HepG2 (cell line): ENCODE results near the gene TGM1. TPM values are rescaled to one million over a fixed set of nuclear protein-coding genes. Genes with fewer than 3 reads are reported as not detected.
A peak's percentile ranks its signal among the peaks of the same experiment; 100 is the strongest.

Source experiments
- CBX2 ChIP-seq, 2 experiments: fragments of 200-600 bp in 1 of 2; sonication (generic); formaldehyde crosslinking in 1 of 2; IDR thresholded peaks; 2 replicates each; pipeline versions ENCODE4 v1.7.0 to v1.8.1; 2018 to 2022; ENCODE audit warnings: low read depth in 2 of 2, low read length in 1 of 2, mild to moderate bottlenecking in 1 of 2, missing genetic modification reagents in 1 of 2
- E2F5 ChIP-seq: sonication (generic); formaldehyde crosslinking; conservative IDR thresholded peaks from 2 replicates; pipeline ENCODE4 v1.4.0; 2020; ENCODE audit warnings: missing genetic modification reagents
- GMEB2 ChIP-seq: IDR thresholded peaks from 2 replicates; pipeline ENCODE4 v1.6.1; 2016; ENCODE audit warnings: missing biosample characterization, missing genetic modification reagents, low read depth
- HNF4G ChIP-seq, 2 experiments: sonication (generic) in 1 of 2; formaldehyde crosslinking in 1 of 2; IDR thresholded peaks; 2 replicates each; pipeline versions ENCODE4 v1.4.0 to v1.6.1; 2011 to 2020; ENCODE audit warnings: borderline replicate concordance in 2 of 2, low read depth in 2 of 2, mild to moderate bottlenecking in 2 of 2, low read length in 1 of 2, missing genetic modification reagents in 1 of 2, moderate library complexity in 1 of 2
- KDM1A ChIP-seq: IDR thresholded peaks from 2 replicates; pipeline ENCODE4 v1.6.1; 2016; ENCODE audit warnings: missing compliant biosample characterization
- MAFG ChIP-seq: sonication (generic); formaldehyde crosslinking; IDR thresholded peaks from 2 replicates; pipeline ENCODE4 v1.5.1; 2020; ENCODE audit warnings: mild to moderate bottlenecking, missing genetic modification reagents
- SIN3B ChIP-seq: fragments of 150-350 bp; IDR thresholded peaks from 2 replicates; pipeline ENCODE4 v1.6.1; 2014; ENCODE audit warnings: low read length
- SIX4 ChIP-seq: sonication (generic); formaldehyde crosslinking; IDR thresholded peaks from 2 replicates; pipeline ENCODE4 v1.4.0; 2020; ENCODE audit warnings: missing genetic modification reagents
- STAG1 ChIP-seq: sonication (generic); formaldehyde crosslinking; IDR thresholded peaks from 2 replicates; pipeline ENCODE4 v1.4.0; 2020; ENCODE audit warnings: missing genetic modification reagents
- TBL1XR1 ChIP-seq: fragments of 150-350 bp; IDR thresholded peaks from 2 replicates; pipeline ENCODE4 v1.6.1; 2014; ENCODE audit warnings: borderline replicate concordance, low read length; ENCODE audit not compliant: partially characterized antibody
- ZHX2 ChIP-seq, 2 experiments: sonication (generic) in 1 of 2; formaldehyde crosslinking in 1 of 2; IDR thresholded peaks; 2 replicates each; pipeline versions ENCODE4 v1.6.1 to v1.9.0; 2014 to 2022; ENCODE audit warnings: antibody characterized with exemption in 1 of 2, borderline replicate concordance in 1 of 2, inconsistent platforms in 1 of 2, low read depth in 1 of 2, missing genetic modification reagents in 1 of 2
- ZNF224 ChIP-seq: sonication (generic); formaldehyde crosslinking; IDR thresholded peaks from 2 replicates; pipeline ENCODE4 v1.5.0; 2020; ENCODE audit warnings: mild to moderate bottlenecking, missing genetic modification reagents
- ZNF570 ChIP-seq: sonication (generic); formaldehyde crosslinking; IDR thresholded peaks from 2 replicates; pipeline ENCODE4 v1.4.0; 2020; ENCODE audit warnings: mild to moderate bottlenecking, missing genetic modification reagents, borderline replicate concordance
- polyA plus RNA-seq, 8 experiments: library from polyadenylated mRNA; depleted of rRNA in 3 of 8; stranded (reverse) in 7 of 8; unstranded in 1 of 8; fragments of >200 nt; fragmentation: Illumina TruSeq in 4 of 8; extraction: Trizol in 4 of 8; gene quantifications; 2 replicates each; pipeline versions ENCODE4 v1.2.1 to v1.2.3, GENCODE V29; 2011 to 2016; ENCODE audit warnings: low read depth in 4 of 8, missing spikeins in 1 of 8, mixed read lengths in 1 of 8; ENCODE audit not compliant: insufficient read depth in 1 of 8
- total RNA-seq, 5 experiments: library from RNA; depleted of rRNA; stranded (reverse); fragments of >200 nt; fragmentation: Illumina TruSeq; extraction: Trizol; gene quantifications; 2 replicates each; pipeline ENCODE4 v1.2.3, GENCODE V29; 2016; ENCODE audit warnings: low read depth in 1 of 5
- TF ChIP-seq, protein P1 (sequence below): sonication (generic); formaldehyde crosslinking; IDR thresholded peaks from 2 replicates; pipeline ENCODE4 v1.4.0; 2020; ENCODE audit warnings: mild to moderate bottlenecking, missing genetic modification reagents
- TF ChIP-seq, protein P2 (sequence below): sonication (generic); formaldehyde crosslinking; IDR thresholded peaks from 2 replicates; pipeline ENCODE4 v1.8.0; 2022; ENCODE audit warnings: missing genetic modification reagents, mild to moderate bottlenecking, moderate library complexity, borderline replicate concordance

The TGM1 gene
- total and polyA plus RNA-seq, 2 of the 13 experiments (the other 11 are each of a cell fraction or from before 2014, with no cell fraction given), result 3.2 to 10.6 TPM

DNA sequence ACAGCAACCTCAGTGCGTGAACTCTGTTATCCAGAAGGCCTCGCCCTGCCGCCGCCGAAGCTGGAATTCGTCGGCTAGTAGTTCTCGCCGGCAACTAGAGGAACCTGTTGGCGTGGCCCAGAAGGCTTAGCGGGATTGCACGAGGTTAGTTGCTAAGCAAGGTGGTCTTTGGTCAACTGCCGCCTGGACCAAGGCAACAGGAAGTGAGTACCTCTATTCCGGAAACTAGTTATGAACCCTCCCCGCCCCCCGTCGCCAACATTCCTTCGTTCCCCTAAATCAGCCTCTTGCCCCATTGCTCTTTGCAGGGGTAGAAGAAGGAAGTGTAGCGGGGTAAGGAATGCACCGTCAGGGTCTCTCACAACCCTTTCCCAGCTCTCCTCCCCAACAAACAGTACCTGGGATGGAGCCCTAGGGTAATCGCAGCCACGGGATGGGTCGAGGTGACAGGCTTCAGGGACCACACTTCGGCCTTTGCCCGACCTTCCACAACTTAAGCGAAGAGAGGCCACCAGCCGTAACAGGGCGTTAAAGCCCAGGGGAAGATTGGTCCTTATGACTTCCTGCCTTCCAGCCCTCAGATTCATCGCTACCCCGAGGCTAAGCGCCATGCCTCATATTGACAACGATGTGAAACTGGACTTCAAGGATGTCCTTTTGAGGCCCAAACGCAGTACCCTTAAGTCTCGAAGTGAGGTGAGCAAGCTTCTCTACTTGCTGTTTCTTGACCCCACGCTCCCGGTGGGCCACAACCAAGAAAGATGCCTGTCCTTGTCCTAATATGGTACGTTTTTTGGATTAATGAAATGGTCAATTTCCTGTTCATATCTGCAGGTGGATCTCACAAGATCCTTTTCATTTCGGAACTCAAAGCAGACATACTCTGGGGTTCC lies 30.1 kb downstream of the TGM1 start, which contains the start of gene GMPR2 (continued):
- TF ChIP-seq ZHX2 (IDR thresholded peaks at IDR 0.05; ENCODE audit: low read depth) (peak; percentile 2), ZHX2 (CRISPR knock-in tag; IDR thresholded peaks at IDR 0.05; ENCODE audit: borderline replicate concordance) (peak; percentile 85; the same call in 1 of the 2 replicates), MAFG (CRISPR knock-in tag) (no peak), SIX4 (CRISPR knock-in tag) (peak; percentile 32; the same call in 1 of the 2 replicates), ZNF570 (CRISPR knock-in tag) (no peak; the same call in 1 of the 2 replicates), ZNF224 (CRISPR knock-in tag) (peak; percentile 65), TBL1XR1 (no peak), HNF4G (IDR thresholded peaks at IDR 0.05; ENCODE audit: borderline replicate concordance, low read depth, low read length) (peak; percentile 64; the same call in 1 of the 2 replicates), HNF4G (CRISPR knock-in tag; IDR thresholded peaks at IDR 0.05; ENCODE audit: borderline replicate concordance, low read depth) (peak; percentile 54; the same call in 1 of the 2 replicates), KDM1A (CRISPR knock-in tag) (no peak), E2F5 (peak; percentile 52; the same call in 1 of the 2 replicates), CBX2 (IDR thresholded peaks at IDR 0.05; ENCODE audit: low read depth, low read length) (no peak), CBX2 (CRISPR knock-in tag; IDR thresholded peaks at IDR 0.05; ENCODE audit: low read depth) (no peak), STAG1 (CRISPR knock-in tag) (no peak; the same call in 1 of the 2 replicates), GMEB2 (CRISPR knock-in tag) (no peak; the same call in 1 of the 2 replicates), SIN3B (peak; percentile 70; the same call in 1 of the 2 replicates)
- TF ChIP-seq, protein P1, sequence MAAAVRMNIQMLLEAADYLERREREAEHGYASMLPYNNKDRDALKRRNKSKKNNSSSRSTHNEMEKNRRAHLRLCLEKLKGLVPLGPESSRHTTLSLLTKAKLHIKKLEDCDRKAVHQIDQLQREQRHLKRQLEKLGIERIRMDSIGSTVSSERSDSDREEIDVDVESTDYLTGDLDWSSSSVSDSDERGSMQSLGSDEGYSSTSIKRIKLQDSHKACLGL (CRISPR knock-in tag), result peak; percentile 44
- TF ChIP-seq, protein P2, sequence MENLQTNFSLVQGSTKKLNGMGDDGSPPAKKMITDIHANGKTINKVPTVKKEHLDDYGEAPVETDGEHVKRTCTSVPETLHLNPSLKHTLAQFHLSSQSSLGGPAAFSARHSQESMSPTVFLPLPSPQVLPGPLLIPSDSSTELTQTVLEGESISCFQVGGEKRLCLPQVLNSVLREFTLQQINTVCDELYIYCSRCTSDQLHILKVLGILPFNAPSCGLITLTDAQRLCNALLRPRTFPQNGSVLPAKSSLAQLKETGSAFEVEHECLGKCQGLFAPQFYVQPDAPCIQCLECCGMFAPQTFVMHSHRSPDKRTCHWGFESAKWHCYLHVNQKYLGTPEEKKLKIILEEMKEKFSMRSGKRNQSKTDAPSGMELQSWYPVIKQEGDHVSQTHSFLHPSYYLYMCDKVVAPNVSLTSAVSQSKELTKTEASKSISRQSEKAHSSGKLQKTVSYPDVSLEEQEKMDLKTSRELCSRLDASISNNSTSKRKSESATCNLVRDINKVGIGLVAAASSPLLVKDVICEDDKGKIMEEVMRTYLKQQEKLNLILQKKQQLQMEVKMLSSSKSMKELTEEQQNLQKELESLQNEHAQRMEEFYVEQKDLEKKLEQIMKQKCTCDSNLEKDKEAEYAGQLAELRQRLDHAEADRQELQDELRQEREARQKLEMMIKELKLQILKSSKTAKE (CRISPR knock-in tag), result 0 out of 2 replicates have a peak, but pooled peaks have one; percentile 29
